IMR-90 (cell line): ENCODE measurements around the gene SLC25A40. TPM values are rescaled to one million over a fixed set of nuclear protein-coding genes. Genes with fewer than 3 reads are reported as not detected.
A peak's percentile ranks its signal among the peaks of the same experiment; 100 is the strongest.

ENCODE experiments used
- ATAC-seq: fragments of 200-7000 bp; cut with Tn5 transposase; 2 replicates; pipeline ENCODE4 v1.9.1; 2020; ENCODE audit warnings: low read depth, mild to moderate bottlenecking, moderate library complexity
- BruUV-seq: library from RNA; stranded (reverse); fragments of 400-500 nt; replicated peaks from 2 replicates; lab custom pipeline; 2021; lab: Mats Ljungman, UMichigan
- CTCF ChIA-PET: fragments of 300-600 bp; formaldehyde crosslinking; extraction: SDS; loops from one replicate; lab custom pipeline; 2021; ENCODE audit warnings: antibody characterized with exemption; lab: Yijun Ruan, JAX
- POLR2A ChIA-PET: fragments of 300-600 bp; sonication (Branson Sonifier 250); formaldehyde crosslinking; loops from one replicate; lab custom pipeline; 2022; ENCODE audit warnings: antibody characterized with exemption; ENCODE audit not compliant: unreplicated experiment; lab: Charles Lee
- DNase-seq: peaks from one replicate; pipeline ENCODE4 v3.0.0; 2013
- H2AFZ ChIP-seq: replicated peaks from 2 replicates; pipeline ENCODE3; 2013; ENCODE audit warnings: low read length, mild to moderate bottlenecking; ENCODE audit not compliant: poor library complexity
- H2AK5ac ChIP-seq: 2 replicates; pipeline ENCODE4 v1.6.1; 2013; ENCODE audit warnings: low read depth, low read length, inconsistent platforms
- H2AK9ac ChIP-seq: replicated peaks from 2 replicates; pipeline ENCODE3; 2013; ENCODE audit warnings: mild to moderate bottlenecking, low read depth, low read length, moderate library complexity; ENCODE audit not compliant: poor library complexity
- H2BK120ac ChIP-seq: 2 replicates; pipeline ENCODE4 v1.6.1; 2013; ENCODE audit warnings: low read depth, low read length, inconsistent platforms
- H2BK15ac ChIP-seq: 3 replicates; pipeline ENCODE4 v1.6.1; 2013; ENCODE audit warnings: low read depth, low read length, inconsistent platforms
- H2BK20ac ChIP-seq: 2 replicates; pipeline ENCODE4 v1.6.1; 2013; ENCODE audit warnings: low read depth, mild to moderate bottlenecking, inconsistent platforms, low read length, moderate library complexity
- H2BK5ac ChIP-seq: 2 replicates; pipeline ENCODE4 v1.6.1; 2013; ENCODE audit warnings: mild to moderate bottlenecking, low read depth, low read length, inconsistent platforms; ENCODE audit not compliant: poor library complexity, severe bottlenecking
- H3K14ac ChIP-seq: replicated peaks from 2 replicates; pipeline ENCODE4 v1.6.1; 2013; ENCODE audit warnings: low read depth, low read length, inconsistent platforms
- H3K18ac ChIP-seq: 2 replicates; pipeline ENCODE4 v1.6.1; 2013; ENCODE audit warnings: low read depth, low read length, control low read depth
- H3K23ac ChIP-seq: 2 replicates; pipeline ENCODE4 v1.6.1; 2013; ENCODE audit warnings: low read depth, low read length, inconsistent platforms
- H3K27ac ChIP-seq: 2 replicates; pipeline ENCODE4 v1.5.1; 2013; ENCODE audit warnings: mild to moderate bottlenecking, control low read depth, low read length; ENCODE audit not compliant: insufficient read depth
- H3K27me3 ChIP-seq: 2 replicates; pipeline ENCODE4 v1.6.1; 2013; ENCODE audit warnings: low read length; ENCODE audit not compliant: control insufficient read depth, insufficient read depth
- H3K36me3 ChIP-seq: 2 replicates; pipeline ENCODE4 v1.6.1; 2013; ENCODE audit warnings: low read length, mixed read lengths; ENCODE audit not compliant: control insufficient read depth, insufficient read depth
- H3K4ac ChIP-seq: 2 replicates; pipeline ENCODE4 v1.6.1; 2013; ENCODE audit warnings: low read depth, low read length, inconsistent platforms
- H3K4me1 ChIP-seq: 2 replicates; pipeline ENCODE4 v1.6.1; 2013; ENCODE audit warnings: low read length, mixed read lengths; ENCODE audit not compliant: control insufficient read depth, insufficient read depth
- H3K4me2 ChIP-seq: 2 replicates; pipeline ENCODE4 v1.6.1; 2013; ENCODE audit warnings: low read depth, mild to moderate bottlenecking, control low read depth, low read length, moderate library complexity
- H3K4me3 ChIP-seq: 2 replicates; pipeline ENCODE4 v1.5.1; 2013; ENCODE audit warnings: low read depth, mild to moderate bottlenecking, control low read depth, low read length, moderate library complexity; ENCODE audit not compliant: insufficient read depth
- H3K56ac ChIP-seq: 2 replicates; pipeline ENCODE4 v1.6.1; 2013; ENCODE audit warnings: low read length, inconsistent platforms; ENCODE audit not compliant: insufficient read depth; ENCODE audit errors: extremely low read depth
- H3K79me1 ChIP-seq, 2 experiments: 2 replicates each; pipeline ENCODE4 v1.6.1; 2013; ENCODE audit warnings: low read length in 2 of 2, inconsistent platforms in 1 of 2, low read depth in 1 of 2
- H3K9ac ChIP-seq: 2 replicates; pipeline ENCODE4 v1.6.1; 2013; ENCODE audit warnings: low read depth, low read length, control low read depth
- H3K9me1 ChIP-seq: 2 replicates; pipeline ENCODE4 v1.6.1; 2013; ENCODE audit warnings: low read length, inconsistent platforms; ENCODE audit not compliant: insufficient read depth
- H3K9me3 ChIP-seq: 2 replicates; pipeline ENCODE4 v1.6.1; 2013; ENCODE audit warnings: low read length; ENCODE audit not compliant: control insufficient read depth, insufficient read depth
- H4K20me1 ChIP-seq: 2 replicates; pipeline ENCODE4 v1.6.1; 2013; ENCODE audit warnings: low read length, inconsistent platforms; ENCODE audit not compliant: insufficient read depth
- H4K5ac ChIP-seq: 2 replicates; pipeline ENCODE4 v1.6.1; 2013; ENCODE audit warnings: mild to moderate bottlenecking, low read depth, low read length, control low read depth
- H4K8ac ChIP-seq, 2 experiments: 2 replicates each; pipeline ENCODE4 v1.6.1; 2013; ENCODE audit warnings: low read depth in 2 of 2, low read length in 2 of 2, control low read depth in 1 of 2, inconsistent platforms in 1 of 2
- H4K91ac ChIP-seq: 2 replicates; pipeline ENCODE4 v1.6.1; 2013; ENCODE audit warnings: low read depth, low read length, inconsistent platforms; ENCODE audit not compliant: insufficient read depth
- MAZ ChIP-seq: IDR thresholded peaks from 2 replicates; pipeline ENCODE4 v1.6.1; 2012; ENCODE audit warnings: low read depth, mild to moderate bottlenecking, low read length, improper control_type of control experiment, moderate library complexity, borderline replicate concordance
- RFX5 ChIP-seq: IDR thresholded peaks from 2 replicates; pipeline ENCODE4 v1.8.0; 2012; ENCODE audit warnings: low read depth, mild to moderate bottlenecking, low read length, moderate library complexity
- WGBS, 2 experiments: methylation state at CpG; one replicate each; pipeline versions ENCODE4 v1.1.5 to v1.1.7; 2013; ENCODE audit warnings: missing lambda C conversion rate in 2 of 2; ENCODE audit not compliant: insufficient read length in 1 of 2; ENCODE audit errors: extremely low coverage in 2 of 2; 5-methylcytosine and 5-hydroxymethylcytosine counted together
- dilution Hi-C: fragments of 300-500 bp; cut with HindIII; formaldehyde crosslinking; loops from one replicate; pipeline ENCODE4 v1.14.3; 2018; ENCODE audit warnings: low sequenced_read_pairs; ENCODE audit not compliant: unreplicated experiment
- in situ Hi-C: fragments of 300-500 bp; cut with MboI; formaldehyde crosslinking; loops from 3 replicates; pipeline ENCODE4 v1.14.3; 2019; ENCODE audit warnings: low sequenced_read_pairs, inconsistent platforms, mixed read lengths
- intact Hi-C: fragments of 100-400 bp; cut with micrococcal nuclease; formaldehyde crosslinking; loops from 2 replicates; pipeline ENCODE4 v1.10.0; 2022
- polyA plus RNA-seq, 3 experiments: library from polyadenylated mRNA; depleted of rRNA; stranded (reverse); fragments of >200 nt; gene quantifications; 2 replicates each; pipeline ENCODE4 v1.2.3, GENCODE V29; 2012; ENCODE audit warnings: low replicate concordance in 1 of 3
- total RNA-seq: library from RNA; depleted of rRNA; stranded (reverse); fragments of >200 nt; gene quantifications from 2 replicates; pipeline ENCODE4 v1.2.3, GENCODE V29; 2012

The SLC25A40 gene
- total and polyA plus RNA-seq, 2 of the 4 experiments (the other 2 are of a cell fraction), result 4.7 to 6.1 TPM

DNA sequence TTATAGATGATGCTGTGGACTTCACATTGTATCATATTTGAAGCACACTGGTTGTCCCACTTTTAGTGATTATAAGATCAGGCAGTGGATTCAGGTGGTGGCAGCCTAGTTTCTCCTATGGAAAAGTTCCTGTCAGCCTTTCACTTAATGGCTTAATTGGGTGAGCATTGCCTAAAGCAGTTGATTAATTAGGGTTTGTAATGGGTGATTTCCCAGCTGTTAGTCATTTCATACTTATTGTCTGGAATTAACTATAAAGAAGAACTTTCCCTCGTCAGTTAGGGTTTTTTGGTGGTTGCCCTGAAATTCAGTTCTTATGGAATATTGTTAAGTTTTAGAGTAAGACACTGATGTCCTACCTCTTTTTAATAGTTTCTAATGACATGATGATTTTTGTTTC, 78.8 kb downstream of the SLC25A40 start:
- Histone ChIP-seq H3K18ac (no peak overlapping the region), H3K56ac (no peak overlapping the region), H3K4ac (no peak overlapping the region), H4K8ac (no peak overlapping the region), H3K14ac (no peak overlapping the region), H3K27ac (no peak overlapping the region), H2AK9ac (no peak overlapping the region), H3K9me1 (no peaks in the 10 kb centered on the region), H3K36me3 (no peaks in the 10 kb centered on the region), H2BK20ac (no peak overlapping the region), H3K27me3 (no peaks in the 10 kb centered on the region), H3K23ac (no peak overlapping the region), H2BK5ac (no peak overlapping the region), H4K5ac (no peak overlapping the region), H2AFZ (no peak overlapping the region), H2BK120ac (no peak overlapping the region), H3K4me3 (no peak overlapping the region), H3K4me1 (no peaks in the 10 kb centered on the region), H2BK15ac (no peak overlapping the region), H4K91ac (no peak overlapping the region), H3K9me3 (no peaks in the 10 kb centered on the region), H4K20me1 (no peaks in the 10 kb centered on the region), H3K79me1 (no peaks in the 10 kb centered on the region), H3K4me2 (0 out of 2 replicates have a peak overlapping the region, but pooled peaks have one; percentile 21), H2AK5ac (no peak overlapping the region), H3K9ac (no peak overlapping the region)
- dilution Hi-C loops (no loop called here), intact Hi-C loops (loop anchor here (1.0 to 10.0 kb wide), 3 partner anchors 90 to 377 kb away; no protein-coding TSS in a partner anchor), in situ Hi-C loops (loop anchor here (25.0 kb wide), 1 partner anchor 315 kb away; no protein-coding TSS in a partner anchor)
- CTCF ChIA-PET, result interaction anchor here (0.6 to 1.7 kb wide), 4 partner anchors 12 to 89 kb away, joined by 3 to 5 read pairs (median 4); no protein-coding TSS in a partner anchor
- POLR2A ChIA-PET, result no interaction called here
- BruUV-seq, result no TSS peak
- WGBS, 2 experiments, result no CpG with 5 or more reads among the region's 1 CpG
- no peak for ATAC-seq
- TF ChIP-seq RFX5 (no peak), MAZ (no peak)
- DNase-seq, result no peak
